ENCODE measurements around the gene NTF4.
"Not testable (repeated sequence)": the region's sequence is repeated elsewhere in the genome, so short reads cannot be mapped to it uniquely, and the experiment has no call there.

GRCh38 chr19:49038557-49039276 is 25.9 kb downstream of the NTF4 start:
- TF ChIP-seq CTCF, POLR2AphosphoS5, POLR2A (IDR thresholded peaks at IDR 0.05): not testable (repeated sequence)

Measured in breast epithelium (tissue), 3 donors.